ENCODE data around the gene LRRC74A.
"Not testable (repeated sequence)": the region's sequence is repeated elsewhere in the genome, so short reads cannot be mapped to it uniquely, and the experiment has no call there.

Gene LRRC74A

DNA sequence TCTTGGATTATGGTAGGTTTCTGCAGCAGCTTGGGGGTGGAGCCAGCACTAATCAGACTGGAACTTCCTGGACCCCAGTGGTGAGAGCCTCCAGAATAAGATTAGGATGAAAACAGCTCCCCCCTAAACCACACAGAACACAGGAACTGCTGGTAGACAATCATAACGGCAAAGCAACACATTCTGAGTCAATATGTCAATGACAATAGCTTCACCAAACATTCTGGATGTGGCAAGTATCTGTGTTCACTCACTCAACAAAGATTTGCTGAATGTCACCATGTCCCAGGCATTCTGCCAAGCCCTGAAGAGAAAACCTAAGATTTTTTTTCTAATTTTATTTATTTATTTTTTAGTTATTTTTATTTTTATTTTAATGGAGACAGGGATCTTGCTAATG, 65.2 kb downstream of the LRRC74A start:
- DNase-seq (ENCODE audit: low spot score), result no peak

DNA sequence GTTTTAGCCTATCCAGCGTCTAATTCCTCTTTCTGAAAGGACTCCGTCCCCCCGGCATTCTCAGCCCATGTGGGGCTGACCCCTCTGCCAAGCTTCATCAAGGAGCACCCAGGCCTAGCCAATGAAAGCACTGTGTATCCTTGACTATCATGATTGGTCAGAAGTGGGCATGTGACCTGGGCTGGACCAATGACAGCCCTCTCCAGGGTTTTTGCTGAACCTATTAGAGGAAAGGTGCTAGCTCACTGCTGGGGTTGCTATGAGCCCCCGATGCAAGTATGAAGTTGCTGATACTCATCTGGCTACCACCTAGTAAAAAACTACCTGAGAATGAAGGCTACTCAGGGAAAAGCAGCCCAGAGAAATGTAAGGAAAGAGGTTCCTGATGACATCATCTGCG, 68.1 kb downstream of the LRRC74A start:
- DNase-seq (ENCODE audit: low spot score), result no peak

DNA sequence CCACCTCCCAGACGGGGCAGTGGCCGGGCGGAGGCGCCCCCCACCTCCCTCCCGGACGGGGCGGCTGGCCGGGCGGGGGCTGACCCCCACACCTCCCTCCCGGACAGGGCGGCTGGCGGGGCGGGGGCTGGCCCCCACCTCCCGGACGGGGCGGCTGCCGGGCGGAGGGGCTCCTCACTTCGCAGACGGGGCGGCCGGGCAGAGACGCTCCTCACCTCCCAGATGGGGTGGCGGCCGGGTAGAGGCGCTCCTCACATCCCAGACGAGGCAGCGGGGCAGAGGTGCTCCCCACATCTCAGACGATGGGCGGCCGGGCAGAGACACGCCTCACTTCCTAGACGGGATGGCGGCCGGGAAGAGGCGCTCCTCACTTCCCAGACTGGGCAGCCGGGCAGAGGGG, 71.8 kb downstream of the LRRC74A start:
- not testable (repeated sequence) for DNase-seq (ENCODE audit: low spot score)

DNA sequence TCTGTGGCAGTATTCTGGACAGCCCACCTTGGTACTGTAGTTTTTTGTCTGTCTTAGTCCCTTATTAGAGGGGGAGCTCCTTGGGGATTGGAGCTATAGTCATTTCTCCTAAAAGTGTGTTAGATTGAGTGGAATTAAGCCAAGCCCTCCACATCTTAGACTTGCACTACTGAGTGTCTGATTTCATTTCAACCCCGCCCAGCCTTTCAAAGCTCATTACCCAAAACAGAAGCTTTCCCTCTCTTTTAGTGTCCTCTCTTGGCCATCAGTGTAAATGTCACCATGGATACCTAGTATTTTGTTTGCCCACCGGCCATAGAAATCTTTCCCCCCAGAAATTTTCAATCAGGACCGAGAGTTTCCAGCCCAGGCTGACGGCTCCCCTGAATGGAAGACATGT, 74.5 kb downstream of the LRRC74A start:
- no peak for DNase-seq (ENCODE audit: low spot score)

DNA sequence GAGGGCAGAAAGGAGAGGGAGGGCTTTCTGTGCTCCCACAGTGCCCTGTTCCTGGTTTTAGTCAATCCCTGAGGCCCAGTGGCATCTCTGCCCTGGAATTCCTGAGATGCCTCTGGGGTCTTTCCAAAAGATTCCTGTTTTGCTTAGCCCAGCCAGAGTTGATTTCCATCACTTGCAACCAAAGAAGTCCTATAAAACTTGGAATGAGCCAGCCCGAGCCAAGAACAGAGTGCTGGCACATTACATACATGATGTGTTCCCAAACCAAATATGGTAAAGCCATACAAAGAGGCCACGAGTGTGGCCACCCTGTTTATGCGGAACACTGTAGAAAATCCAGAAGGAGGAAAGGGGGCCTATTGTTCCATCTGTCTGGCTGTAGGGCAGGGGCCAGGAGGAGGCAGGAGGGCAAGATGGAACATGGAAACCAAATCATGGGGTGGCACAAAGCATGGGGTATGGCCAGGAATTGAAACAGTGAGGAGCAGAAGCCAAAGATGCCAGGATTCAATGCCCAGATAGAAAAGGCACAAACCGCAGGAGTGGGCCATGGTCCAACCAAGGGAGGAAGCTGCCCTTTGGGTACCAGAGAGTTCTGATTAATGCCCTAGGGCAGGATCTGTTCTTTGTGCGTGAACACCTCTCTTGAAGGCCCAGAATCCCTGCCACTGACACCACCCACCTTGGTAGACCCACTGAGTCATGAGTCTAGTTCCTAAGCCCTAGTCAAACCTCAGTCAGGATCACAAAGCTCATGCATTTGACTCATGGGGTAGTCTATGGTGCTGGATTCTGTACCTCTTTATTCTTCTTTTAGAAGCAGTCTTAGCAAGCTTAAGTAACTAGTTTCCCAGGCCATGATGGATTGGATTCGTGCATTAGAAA, 75.2 kb downstream of the LRRC74A start:
- no peak for DNase-seq (ENCODE audit: low spot score)

DNA sequence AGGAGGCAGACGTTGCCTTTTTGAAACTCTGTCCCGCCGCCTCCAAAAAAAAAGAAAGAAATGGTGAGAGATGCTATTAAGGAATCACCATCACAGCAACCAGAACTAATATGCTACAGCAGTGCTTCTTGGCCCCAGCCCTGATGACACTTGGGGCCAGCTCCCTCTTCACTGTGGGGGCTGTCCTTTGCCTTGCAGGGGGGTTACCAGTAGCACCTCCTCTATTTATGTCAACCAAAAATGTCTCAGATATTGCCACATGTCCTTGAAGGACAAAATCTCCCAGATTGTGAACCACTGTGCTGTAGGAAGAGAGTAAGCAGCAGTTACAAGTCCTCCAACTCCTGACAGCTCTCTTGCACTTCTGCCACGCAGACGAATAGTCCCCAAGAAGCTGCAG, 76.4 kb downstream of the LRRC74A start:
- no peak for DNase-seq (ENCODE audit: low spot score)

DNA sequence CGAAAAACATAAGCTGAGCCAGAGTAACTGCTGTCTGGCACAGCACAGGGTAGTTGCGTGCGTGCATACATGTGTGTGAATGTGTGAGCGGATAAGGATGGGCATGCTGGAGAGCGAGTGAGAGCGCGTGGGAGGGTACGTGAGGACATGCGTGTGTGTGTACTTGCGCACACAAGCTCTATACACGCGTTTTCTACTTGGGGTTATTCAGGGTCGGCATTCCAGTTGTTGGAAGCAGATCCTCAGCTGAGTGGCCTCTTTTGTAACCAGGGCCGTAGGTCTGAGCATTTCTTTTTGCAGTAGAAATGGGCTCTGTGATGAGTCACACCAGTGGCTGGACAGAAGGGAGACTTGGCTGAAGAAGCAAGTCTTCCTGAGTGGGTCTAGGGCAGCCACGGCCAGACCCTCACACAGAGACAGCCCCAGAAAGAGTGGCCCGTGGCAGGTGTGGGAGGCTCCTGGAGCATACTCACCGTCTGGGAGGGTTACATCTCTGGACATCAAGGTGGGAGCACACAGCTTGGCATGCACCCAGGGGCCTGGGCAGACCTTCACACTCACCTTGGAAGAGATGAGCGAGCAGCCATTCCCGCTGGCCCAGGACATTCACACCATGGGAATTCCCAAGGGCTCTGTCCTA, 78.0 kb downstream of the LRRC74A start:
- no peak for DNase-seq (ENCODE audit: low spot score)

DNA sequence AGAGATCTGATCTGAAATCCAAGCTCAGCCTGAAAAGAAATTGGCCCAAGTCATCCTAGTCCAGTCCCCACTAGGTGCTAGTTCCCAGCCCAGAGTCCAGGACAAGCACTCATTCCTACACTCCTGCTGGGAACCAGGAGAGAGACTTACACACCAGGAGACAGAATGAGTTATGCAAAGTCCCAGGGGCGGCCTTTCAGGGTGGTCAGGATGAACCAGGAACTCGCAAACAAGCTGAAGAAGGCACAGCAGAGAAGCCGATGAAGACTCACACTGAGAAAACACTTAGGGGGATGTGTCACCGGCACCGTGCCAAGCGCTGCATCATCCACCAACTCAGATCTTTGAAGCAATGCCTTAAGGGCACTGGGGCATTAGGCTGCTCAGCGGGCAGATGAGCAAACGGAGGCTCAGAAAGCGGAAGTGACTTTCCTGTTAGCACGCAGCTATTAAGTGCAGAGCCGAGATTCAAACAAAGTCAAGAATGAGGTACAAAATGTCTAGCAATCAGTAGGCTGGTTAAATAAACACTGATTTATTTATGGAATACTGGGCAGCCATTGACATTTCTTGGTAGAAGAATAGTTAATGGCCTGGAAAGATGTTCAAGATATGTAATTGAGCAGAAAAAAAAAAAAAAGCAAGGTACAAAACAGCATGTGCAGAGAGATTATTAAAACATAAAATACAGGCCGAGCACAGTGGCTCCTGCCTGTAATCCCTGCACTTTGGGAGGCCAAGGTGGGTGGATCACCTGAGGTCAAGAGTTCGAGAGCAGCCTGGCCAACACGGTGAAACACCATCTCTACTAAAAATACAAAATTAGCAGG, 78.7 kb downstream of the LRRC74A start:
- peak; percentile 81 for DNase-seq (ENCODE audit: low spot score)

DNA sequence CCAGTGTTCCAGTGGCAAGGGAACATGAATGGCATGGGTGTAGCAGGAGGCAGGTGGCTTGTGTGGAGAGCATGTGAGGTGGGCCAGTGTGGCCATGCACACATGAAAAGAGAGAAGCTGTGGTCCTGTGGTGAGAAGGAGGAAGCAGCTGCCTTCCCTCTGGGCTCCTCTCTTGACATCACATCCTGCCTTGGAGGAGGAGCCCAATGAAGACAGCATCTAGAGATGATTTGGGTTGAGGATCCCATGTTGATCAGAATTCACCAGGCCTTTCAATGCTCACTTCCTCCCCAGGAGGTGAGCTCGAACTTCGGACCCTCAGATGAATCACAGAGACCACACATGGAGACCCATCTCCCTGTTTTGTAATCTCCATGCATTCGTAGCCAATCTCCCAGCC, 82.6 kb downstream of the LRRC74A start:
- peak; percentile 59 for DNase-seq (ENCODE audit: low spot score)

DNA sequence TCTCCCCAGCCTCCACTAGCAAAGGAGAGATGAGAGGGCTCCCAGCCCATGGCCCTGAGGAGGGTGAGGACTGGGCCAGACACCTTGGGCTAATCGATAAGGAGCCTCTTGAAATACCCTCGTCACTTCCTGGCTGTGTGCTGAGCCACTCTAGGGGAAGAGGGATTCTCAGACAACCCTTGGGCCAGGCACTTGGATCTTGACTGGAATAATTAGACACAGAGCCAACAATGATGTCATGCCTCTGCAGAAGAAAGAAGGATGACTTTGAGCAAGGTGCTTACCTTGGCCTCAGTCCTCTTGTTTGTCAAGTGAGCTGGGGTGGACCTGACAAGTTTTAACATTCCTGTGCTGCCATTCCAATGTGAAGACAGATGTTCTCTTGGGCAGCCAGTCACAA, 83.1 kb downstream of the LRRC74A start:
- DNase-seq (ENCODE audit: low spot score), result no peak

DNA sequence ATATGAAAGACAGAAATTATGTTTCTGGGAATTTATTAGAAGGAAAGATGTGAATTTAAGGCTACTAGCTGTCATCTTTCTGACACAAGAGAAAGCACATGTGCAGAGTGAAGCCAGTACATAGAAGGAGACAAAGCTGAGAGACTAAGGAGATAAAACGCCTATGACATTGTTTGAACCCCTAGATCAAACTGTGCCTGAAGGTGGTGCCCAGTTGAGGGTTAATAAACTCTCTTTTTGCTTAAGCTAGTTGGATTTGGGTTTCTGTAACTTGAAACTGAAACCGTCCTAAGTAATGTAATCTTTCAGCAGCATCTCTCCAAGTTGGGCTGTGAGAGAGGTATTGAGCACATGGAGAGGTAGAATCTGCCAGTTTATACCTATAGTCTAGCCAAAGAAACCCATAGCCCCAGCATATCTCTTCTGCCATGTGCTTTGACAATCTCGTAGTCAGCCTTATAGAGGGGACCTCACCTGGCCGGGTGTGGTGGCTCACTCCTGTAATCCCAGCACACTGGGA, 84.2 kb downstream of the LRRC74A start:
- no peak for DNase-seq (ENCODE audit: low spot score)

DNA sequence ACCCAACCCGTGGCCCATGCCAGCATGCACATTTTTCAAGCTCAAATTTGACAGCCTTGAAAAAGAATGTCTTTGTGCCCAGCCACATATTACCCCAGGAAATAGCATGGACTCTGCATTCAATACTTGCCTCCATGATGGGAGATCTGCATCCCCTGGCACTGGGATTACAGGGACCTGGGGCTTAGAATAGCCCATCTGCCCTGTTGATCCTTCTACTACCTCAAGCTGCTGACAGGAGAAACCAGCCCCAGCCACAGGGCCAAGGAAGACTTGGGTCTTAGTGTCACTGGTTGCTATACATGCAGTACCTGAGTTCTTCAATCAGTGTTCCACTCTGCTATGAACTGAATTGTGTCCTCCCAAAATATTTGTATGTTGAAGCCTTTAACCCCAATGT, 85.3 kb downstream of the LRRC74A start:
- DNase-seq (ENCODE audit: low spot score), result no peak

DNA sequence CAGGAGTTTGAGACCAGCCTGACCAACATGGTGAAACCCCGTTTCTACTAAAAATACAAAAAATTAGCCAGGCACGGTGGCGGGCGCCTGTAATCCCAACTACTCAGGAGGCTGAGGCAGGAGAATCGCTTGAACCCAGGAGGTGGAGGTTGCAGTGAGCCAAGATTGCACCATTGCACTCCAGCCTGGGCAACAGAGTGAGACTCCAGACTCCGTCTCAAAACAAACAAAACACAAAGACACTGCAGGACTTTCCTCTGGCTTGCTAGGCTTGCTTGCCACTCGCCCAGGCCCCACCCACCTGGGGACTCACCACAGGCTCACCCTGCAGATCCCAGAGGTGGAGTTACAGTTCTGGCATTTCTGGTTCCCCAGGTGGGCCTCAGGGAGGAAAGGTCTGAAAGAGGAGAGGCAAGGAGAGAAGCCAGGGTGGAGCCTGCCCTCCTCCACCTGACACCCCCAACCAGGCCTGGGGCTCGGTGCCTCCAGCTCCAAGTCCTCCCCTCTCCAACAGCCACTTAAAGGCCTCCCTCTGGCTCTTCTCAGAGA, 88.4 kb downstream of the LRRC74A start:
- not testable (repeated sequence) for DNase-seq (ENCODE audit: low spot score)

DNA sequence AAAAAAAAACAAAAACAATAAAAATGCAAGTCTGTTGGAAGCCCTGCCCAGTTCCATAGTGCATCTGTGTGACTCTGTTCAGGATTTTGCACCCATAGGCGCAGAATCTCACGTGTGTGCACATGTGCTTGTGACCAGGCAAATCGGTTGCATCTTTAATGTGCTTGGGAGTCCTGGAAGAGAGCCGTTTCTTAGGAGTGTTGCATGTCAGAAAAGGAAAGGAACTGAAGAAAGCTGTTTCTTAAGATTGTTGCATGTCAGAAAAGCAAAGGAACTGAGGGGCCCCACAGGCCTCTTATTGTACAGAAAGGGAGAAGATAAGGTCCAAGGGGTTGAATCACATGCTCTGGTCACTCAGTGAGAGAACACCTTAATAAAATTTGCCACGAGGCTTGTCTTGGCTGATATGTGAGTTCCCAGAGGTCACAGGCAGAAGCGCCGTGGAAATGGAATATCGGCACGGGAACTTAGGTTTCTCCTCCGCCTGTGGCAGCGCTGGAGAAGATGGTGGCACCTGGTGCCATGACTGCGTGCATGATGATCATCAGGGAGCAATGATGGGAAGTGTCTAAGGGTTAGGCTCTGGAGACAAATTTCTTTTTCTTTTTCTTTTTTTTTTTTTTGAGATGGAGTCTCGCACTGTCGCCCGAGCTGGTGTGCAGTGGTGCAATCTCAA, 90.0 kb downstream of the LRRC74A start:
- DNase-seq (ENCODE audit: low spot score), result no peak

DNA sequence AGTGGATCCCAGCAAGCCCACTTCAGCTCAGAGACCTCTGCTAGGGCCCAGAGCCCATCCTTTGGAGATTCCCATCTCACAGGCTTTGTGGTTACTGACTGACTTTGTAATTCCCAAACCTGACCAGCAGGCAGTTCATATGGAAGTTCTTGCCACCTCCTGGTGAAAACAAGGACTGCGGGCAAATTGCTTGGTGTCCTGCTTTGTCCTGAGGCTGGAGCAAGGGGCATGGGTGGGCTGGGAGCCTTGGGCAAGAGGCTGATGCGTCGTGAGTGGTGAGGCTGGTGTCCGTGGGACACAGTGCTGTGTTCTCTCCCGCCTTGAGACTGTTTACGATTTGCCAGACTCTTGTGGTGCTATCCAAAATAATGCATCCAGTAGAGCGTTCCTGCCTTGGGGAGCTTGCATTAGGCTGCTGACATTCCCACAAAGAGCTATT, 91.0 kb downstream of the LRRC74A start:
- DNase-seq (ENCODE audit: low spot score), result no peak

DNA sequence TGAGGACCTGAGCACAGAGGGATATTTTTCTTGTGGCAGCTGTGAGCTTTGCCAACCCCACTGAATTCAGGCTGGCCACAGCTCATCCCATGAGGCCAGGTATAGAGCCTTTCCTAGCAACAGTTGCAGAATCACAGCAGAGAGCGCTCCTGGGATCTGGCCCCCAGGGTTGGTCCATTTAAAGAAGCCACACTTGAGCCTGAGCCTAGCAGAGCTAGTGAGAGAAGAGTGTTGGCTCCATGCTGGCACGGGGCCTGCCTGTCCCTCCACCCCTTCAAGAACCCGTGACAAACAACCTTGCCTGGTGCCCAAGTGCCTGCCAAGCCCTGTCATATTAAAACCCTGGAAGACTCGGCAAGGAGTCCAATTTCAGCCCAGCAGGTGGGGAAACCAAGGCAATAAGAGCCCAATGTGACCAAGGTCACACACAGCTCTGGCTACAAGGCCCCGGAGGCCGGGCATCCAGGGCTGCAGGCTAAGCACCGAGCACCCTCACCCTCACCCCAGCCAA, 91.6 kb downstream of the LRRC74A start:
- DNase-seq (ENCODE audit: low spot score), result no peak

DNA sequence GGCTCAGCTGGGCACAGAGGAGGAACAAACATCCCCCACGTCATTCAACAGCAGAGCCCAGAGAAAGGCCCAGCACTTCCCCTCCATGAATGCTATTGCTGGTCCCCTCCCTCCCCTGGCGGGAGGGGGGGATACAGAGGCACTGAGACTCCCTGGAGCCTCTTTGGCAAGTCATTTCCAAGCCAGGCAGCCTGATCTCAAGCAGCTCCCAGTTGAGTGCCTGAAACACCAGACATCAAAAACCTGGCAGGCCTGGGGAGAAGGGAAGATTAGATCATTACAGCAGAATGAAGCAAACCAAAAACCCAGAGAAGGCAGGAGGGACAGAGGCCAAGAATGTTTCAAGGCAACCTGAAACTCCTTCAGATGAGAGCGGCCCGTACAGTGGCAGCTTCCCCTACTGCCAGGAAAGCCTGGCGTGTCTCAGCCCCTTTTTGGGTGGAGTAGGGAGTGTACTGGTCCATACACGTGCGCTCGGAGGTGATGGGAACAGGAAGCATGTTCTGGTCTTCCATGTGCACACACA, 92.1 kb downstream of the LRRC74A start:
- no peak for DNase-seq (ENCODE audit: low spot score)

DNA sequence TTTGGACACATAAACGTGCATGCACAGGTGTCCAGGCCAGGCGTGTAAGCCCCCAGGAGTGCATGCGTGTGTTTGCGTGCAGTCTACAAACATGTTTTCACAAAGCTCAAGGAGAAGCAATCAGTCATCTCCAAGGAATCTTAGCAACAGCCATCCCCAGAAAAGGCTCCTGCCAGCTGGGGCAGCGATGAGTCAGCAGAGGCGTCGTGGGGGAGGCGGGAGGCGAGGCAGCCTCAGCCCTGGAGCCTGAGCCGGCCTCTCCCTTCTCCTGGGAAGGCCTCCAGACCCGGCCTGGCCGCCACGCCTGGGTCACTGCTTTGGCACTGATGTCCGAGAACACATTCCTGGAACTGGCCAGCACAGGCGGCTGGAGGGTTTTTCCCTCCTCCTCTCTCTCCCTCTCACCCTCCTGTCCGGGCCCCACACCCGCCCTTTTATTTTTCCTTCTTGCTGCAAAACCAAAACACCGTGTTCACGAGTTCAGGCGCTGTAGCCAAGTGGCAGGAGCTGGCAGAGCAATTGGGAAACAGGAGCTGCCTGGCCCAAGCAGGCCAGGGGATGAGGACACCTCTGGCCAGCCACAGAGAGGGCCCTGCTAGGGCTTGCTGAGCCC, 92.7 kb downstream of the LRRC74A start:
- no peak for DNase-seq (ENCODE audit: low spot score)

Data from CD4-positive, alpha-beta T cell treated with Interleukin-6 at 100 ng/mL for 8 hours (primary cell).